GM19025 (cell line): Measurements from ENCODE around the gene SMTNL1.

Source experiments
- ATAC-seq: cut with Tn5 transposase; IDR thresholded peaks from one replicate; pipeline ENCODE4 v1.9.1; 2021; ENCODE audit warnings: mild to moderate bottlenecking, low read depth, moderate library complexity; ENCODE audit not compliant: unreplicated experiment

SMTNL1 gene

GRCh38 chr11:57543593-57543992 lies 6.2 kb downstream of the SMTNL1 start:
- ATAC-seq: no peak

GRCh38 chr11:57544566-57544965 lies 7.2 kb downstream of the SMTNL1 start:
- no peak for ATAC-seq

- ATAC-seq: no peak
Observed at GRCh38 chr11:57545883-57546282, 8.5 kb downstream of the SMTNL1 start.

GRCh38 chr11:57546451-57546850 lies 9.1 kb downstream of the SMTNL1 start:
- ATAC-seq: no peak

GRCh38 chr11:57546869-57547475 lies 9.6 kb downstream of the SMTNL1 start:
- ATAC-seq: peak; percentile 52

DNA sequence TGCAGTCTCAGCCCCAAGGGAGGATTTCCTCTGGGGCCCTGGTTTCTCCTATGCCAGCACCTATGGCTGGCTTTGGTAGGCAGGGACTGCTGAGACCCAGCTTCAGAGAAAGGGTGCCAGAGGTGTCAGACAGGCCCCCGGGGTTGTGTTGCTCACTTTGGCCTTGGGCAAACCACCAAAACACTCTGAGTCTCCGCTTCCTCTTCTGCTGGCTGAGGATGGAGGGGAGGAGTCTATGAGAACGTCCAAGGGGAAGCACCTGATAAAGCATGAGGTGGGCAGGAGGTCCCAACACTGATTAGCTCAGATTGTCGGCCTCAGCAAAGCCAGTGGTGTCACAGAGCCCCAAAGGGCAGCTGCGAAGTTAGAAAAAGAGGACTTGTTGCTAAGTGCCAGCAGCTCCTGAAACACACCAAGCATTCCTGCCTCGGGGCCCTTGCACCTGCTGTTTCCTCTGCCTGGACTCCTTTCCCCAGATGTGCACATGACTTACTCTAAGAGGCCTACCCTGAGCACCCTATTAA lies 10.5 kb downstream of the SMTNL1 start:
- ATAC-seq: peak; percentile 85

GRCh38 chr11:57549983-57550382 lies 12.6 kb downstream of the SMTNL1 start:
- no peak for ATAC-seq

DNA sequence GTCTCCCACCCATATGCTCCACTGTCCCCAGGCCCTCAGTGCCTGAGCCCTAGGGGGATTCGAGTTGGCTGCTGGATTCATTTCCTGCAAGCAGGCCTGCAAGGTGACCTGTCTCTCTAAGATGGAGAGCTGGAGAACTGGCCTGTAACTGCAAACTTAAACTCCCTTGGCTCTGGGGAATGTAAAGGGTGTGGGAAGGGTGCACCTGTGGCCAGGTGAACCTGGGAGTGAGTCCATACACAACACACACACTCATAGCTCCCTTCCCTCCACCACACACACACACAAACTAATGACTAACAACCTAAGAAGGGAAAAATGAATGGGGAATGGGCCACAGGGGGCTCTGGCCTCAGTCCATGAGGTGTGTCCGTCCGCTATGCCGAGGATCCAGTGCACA lies 14.5 kb downstream of the SMTNL1 start:
- ATAC-seq: no peak

- ATAC-seq: no peak
Observed at GRCh38 chr11:57552479-57552878, 15.1 kb downstream of the SMTNL1 start.

GRCh38 chr11:57555393-57555792 lies 18.0 kb downstream of the SMTNL1 start:
- ATAC-seq: no peak

GRCh38 chr11:57556041-57556440 lies 18.6 kb downstream of the SMTNL1 start:
- ATAC-seq: no peak

DNA sequence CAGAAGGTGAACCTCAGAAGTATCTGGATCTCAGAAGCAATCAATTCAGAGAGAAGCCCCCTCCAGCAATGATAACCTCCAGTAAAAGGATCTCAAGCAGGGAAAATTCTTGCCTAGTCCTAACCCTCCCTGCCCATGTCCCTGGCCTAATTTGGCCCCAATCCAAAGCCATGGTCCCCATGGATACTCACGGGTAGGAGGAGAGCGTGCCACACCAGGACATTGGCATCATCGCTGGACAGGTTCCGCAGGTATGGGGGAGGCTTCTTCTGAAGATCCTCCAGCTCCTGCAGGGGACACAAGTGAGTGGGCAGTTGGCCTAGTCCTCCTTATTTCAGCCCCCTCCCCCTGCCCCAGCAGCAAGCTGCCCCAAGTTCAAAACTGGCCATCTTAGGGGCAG lies 22.8 kb downstream of the SMTNL1 start:
- no peak for ATAC-seq

GRCh38 chr11:57562596-57562995 lies 25.2 kb downstream of the SMTNL1 start:
- no peak for ATAC-seq

DNA sequence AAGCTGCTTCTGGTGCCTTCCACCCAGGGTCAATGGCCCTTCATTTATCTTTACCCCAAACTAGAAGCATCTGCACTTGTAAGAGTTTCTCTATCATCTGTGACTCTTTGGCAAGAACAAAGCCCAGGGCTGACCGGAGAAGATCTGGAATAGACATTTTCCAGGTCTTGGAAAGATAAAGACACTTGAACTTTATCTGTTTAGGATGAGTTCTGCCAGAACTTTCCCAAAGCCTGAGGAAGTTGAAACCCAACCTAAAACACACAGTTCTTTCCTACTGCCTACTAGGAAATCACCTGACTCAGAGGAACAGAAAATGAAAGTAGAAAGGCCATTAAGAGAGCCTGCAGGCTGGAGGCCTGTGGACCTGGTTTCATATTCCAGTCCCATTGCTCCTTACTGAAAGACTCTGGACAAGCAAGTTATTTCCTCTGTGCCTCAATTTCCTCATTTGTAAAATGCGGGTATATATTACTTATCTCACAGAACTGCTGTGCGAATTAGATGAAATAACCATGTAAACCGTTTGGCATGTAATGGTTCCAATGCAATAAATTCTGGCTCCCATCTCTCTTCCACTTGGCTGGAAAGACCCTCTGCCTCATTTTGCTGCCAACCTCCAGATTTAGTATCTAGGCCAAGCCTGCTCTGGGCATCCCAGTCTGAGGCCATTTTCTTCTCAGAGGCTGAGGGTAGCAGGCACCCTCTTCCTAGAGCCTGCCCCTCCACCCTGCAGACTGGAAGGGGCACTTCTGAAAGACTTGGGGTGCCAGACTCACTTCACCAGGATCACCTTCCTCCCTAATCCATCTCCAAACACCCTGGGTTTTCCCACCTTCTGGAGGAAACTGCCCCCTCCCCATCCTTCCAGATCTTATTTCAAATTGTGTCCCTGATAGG lies 28.9 kb downstream of the SMTNL1 start:
- peak; percentile 56 for ATAC-seq

GRCh38 chr11:57566905-57567514 lies 29.6 kb downstream of the SMTNL1 start:
- ATAC-seq: no peak

- ATAC-seq: peak; percentile 45
Observed at GRCh38 chr11:57567515-57568329, 30.3 kb downstream of the SMTNL1 start, which contains the start of gene UBE2L6. Gene UBE2L6, minus strand, starts transcription at chr11:57567672. Its CDS starts 61 bp downstream, at chr11:57567611.

GRCh38 chr11:57568330-57568766 lies 31.0 kb downstream of the SMTNL1 start:
- peak; percentile 4 for ATAC-seq

GRCh38 chr11:57571606-57572005 lies 34.2 kb downstream of the SMTNL1 start:
- no peak for ATAC-seq

- no peak for ATAC-seq
Observed at GRCh38 chr11:57574061-57574460, 36.7 kb downstream of the SMTNL1 start.

DNA sequence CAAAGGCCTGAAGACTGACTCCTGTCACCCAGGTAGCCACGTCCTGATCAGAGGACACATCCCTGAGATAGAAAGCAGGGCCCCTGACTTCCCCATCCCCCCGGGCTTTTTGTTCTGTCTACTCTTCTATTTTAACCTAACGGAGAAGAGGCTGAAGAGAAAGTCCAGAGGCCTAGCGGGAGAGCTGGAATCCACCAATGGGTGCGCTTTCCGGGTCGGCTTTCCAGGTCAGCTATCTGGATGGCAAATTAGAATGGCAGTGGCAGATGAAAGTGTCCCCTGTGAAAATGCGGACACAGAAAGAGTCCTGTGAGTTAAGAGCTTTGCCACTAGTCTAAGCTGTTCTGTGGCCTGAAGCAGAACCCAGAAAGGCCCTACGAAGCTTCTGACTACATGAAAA lies 46.9 kb downstream of the SMTNL1 start:
- ATAC-seq: no peak
